RWPE1 (cell line): ENCODE data around the gene LCN12.

ENCODE experiments used
- CTCF ChIA-PET: fragments of 350-600 bp; sonication (Branson Sonifier 250); formaldehyde crosslinking; extraction: SDS; loops from one replicate; lab custom pipeline; 2021; lab: Yijun Ruan, JAX
- POLR2A ChIA-PET: fragments of 400-600 bp; formaldehyde crosslinking; extraction: SDS; loops from one replicate; lab custom pipeline; 2020; ENCODE audit warnings: antibody characterized with exemption; ENCODE audit not compliant: low non-redundant PET; lab: Yijun Ruan, JAX
- DNase-seq: peaks from one replicate; pipeline ENCODE4 v3.0.0; 2012; ENCODE audit warnings: low spot score
- H3K27ac ChIP-seq: fragments of 450-650 bp; 2 replicates; pipeline ENCODE4 v1.5.1; 2017
- TF ChIP-seq, protein P1 (sequence below): fragments of 450-650 bp; conservative IDR thresholded peaks from 2 replicates; pipeline ENCODE4 v1.5.1; 2017; ENCODE audit warnings: low read depth, mild to moderate bottlenecking

LCN12 gene

DNA sequence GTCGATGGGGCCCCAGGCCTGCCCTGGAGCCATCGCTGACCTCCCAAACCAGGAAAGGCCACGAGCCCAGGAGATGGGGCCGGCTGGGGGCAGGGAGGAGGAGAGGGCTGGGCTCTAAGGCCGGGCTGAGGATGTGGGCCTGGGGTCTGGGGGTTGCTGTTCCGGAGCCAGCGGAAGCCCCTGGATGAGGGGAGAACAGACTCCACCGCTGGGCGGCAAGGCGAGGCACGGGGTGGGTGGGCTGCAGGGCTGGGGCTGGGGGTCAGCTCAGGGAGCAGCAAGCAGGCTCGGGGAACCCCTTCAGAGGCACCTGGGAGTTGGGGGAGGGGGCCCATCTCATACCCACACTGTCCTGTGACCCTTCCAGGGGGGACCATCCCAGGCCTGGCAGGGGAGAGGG, 11.7 kb downstream of the LCN12 start:
- TF ChIP-seq, protein P1, sequence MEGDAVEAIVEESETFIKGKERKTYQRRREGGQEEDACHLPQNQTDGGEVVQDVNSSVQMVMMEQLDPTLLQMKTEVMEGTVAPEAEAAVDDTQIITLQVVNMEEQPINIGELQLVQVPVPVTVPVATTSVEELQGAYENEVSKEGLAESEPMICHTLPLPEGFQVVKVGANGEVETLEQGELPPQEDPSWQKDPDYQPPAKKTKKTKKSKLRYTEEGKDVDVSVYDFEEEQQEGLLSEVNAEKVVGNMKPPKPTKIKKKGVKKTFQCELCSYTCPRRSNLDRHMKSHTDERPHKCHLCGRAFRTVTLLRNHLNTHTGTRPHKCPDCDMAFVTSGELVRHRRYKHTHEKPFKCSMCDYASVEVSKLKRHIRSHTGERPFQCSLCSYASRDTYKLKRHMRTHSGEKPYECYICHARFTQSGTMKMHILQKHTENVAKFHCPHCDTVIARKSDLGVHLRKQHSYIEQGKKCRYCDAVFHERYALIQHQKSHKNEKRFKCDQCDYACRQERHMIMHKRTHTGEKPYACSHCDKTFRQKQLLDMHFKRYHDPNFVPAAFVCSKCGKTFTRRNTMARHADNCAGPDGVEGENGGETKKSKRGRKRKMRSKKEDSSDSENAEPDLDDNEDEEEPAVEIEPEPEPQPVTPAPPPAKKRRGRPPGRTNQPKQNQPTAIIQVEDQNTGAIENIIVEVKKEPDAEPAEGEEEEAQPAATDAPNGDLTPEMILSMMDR, result no peak
- DNase-seq, result no peak
- ChIA-PET POLR2A (no interaction called here), CTCF (interaction anchor here (1.4 kb wide), 1 partner anchor 16 kb away, joined by 5 read pairs; no protein-coding TSS in a partner anchor)
- H3K27ac ChIP-seq, result peak overlapping the region; percentile 66

DNA sequence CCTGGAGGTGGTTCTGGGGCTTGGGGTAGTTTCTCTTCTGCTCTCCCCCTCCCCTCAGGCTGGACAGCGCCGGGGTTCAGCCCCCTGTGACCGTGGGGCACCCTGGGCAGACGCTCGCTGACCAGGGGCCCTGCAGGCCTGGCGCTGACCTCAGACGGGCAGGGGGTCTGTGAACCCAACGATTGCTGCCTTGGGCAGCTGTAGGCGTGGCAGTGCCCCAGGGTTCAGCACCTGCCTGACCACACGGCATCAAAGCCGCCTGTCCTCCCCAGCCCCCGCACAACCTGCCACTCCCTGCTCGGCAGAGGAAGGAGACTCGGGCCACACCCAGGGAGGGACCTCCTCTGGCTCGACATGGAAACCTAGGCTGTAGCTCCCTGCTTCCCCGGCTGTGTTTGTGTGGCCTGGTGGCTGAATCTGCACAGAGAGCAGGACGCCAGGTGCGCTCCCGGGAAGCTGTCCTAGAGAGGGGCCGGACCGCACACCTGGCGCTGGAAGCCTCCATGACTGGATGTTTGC, 12.2 kb downstream of the LCN12 start:
- peak overlapping the region; percentile 66 for H3K27ac ChIP-seq
- ChIA-PET POLR2A (interaction anchor here (0.6 kb wide), 1 partner anchor 14 kb away, joined by 3 read pairs; no protein-coding TSS in a partner anchor), CTCF (interaction anchor here (0.9 to 1.4 kb wide), 2 partner anchors 16 to 20 kb away, joined by 3 to 5 read pairs; partner anchors contain the start of gene FBXW5)
- TF ChIP-seq, protein P1, result no peak
- DNase-seq, result peak; percentile 59

DNA sequence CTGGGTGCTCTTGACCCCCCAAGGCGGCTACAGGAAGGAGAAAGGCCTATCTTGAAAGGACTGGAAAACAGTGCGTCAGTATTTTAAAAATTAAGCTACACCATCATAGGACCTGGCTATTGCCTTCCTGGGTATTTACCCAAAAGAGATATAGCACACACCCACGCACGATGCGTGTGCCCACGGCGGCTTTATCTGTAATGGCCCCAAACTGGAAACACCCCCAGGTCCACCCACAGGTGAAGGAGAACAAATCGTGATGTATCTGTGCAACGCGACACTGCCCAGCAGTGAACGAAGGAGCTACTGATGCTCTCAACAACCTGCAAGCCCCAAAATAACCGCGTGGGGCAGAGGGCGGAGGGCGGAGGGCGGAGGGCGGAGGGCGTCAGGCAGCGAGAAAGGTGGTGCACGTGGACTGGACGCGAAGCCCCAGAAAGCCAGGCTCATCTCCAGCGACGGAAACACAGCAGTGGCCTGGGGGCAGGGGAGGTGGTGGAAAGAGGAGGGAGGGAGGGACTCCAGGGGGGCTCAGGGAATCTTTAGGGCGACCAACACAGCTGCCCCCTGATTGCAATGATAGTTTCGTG, 12.9 kb downstream of the LCN12 start:
- TF ChIP-seq, protein P1, result no peak
- ChIA-PET POLR2A (interaction anchor here (0.6 kb wide), 1 partner anchor 13 kb away, joined by 3 read pairs; no protein-coding TSS in a partner anchor), CTCF (interaction anchor here (0.7 to 1.4 kb wide), 5 partner anchors 10 to 535 kb away, joined by 3 to 5 read pairs (median 3); partner anchors contain the start of gene FBXW5)
- DNase-seq, result no peak
- peak overlapping the region; percentile 66 for H3K27ac ChIP-seq

DNA sequence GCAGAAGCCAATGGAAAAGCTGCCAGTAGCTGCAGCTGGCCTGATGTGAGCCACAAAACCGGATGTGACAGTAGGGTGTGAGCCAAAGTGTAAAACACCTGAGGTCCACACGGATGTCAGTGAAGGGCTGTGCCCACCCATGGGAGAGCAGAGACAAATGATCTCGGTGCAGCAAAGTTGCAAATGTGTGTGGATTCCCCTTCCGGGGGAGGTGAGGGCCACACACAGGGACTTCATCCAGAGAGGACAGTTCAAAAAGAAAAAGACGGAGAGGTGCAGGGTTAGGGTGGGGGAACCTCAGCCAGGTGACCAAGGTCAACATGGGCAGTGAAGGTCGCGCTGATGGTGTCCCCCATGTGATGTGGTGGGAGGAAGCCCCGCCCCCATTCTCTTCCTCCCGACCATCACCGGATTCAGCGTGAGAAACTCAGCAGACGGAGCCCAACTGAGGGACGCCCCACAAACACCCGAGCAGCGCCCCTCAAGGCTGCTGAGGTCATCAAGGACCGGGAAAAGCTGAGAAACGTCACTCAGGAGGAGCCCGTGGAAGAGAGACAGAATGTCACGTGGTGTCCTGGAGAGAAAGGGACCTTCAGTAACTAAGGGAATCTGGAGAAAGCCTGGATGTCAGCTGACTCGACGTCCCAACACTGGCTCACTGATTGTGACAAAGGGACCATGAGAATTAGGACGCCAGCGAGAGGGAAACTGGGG, 13.9 kb downstream of the LCN12 start:
- POLR2A ChIA-PET, result no interaction called here
- TF ChIP-seq, protein P1, result no peak
- no peak for DNase-seq
- CTCF ChIA-PET, result interaction anchor here (0.6 to 1.0 kb wide), 3 partner anchors 9 to 478 kb away, joined by 3 to 4 read pairs (median 3); no protein-coding TSS in a partner anchor
- no peak overlapping the region for H3K27ac ChIP-seq

DNA sequence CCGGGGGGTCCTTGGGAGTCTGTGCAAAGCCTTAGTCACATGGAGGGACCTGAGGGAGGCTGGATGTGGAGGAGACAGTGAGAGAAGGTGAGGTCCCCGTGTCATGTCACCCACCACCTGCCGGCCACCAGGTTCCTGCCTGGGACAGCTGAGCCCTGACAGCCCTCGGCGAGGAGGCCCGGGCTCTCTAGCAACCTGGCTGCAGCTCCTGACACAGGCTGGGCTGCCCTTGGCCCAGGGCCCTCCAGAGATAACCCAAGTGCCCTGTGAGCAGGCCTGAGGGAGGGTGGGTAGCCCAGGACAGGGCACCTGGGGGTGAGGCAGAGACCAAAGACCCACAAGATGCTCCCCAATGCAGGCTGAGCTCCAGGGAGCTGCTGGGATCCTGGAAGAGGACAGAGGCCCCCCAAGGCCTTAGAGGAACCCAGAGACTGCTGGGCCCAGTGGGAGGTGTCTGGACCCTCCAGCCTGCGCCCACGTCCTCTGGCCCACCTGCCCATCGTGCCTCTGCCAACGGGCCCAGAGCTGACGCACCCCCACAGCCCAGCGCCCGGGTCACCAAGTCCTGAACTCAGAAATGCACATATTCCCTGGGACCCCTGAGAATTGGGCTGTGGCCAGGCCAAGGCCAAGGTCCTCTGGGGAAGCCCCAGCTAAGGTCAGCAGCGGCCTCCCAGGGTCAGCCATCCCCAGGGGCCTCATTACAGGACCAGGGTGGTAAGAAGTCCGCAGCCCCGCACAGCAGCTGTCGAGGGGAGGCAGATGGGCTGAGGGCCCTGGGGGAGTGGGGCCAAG, 16.5 kb downstream of the LCN12 start:
- no peak for DNase-seq
- POLR2A ChIA-PET, result no interaction called here
- TF ChIP-seq, protein P1, result no peak
- CTCF ChIA-PET, result interaction anchor here (0.6 kb wide), 1 partner anchor 483 kb away, joined by 5 read pairs; no protein-coding TSS in a partner anchor
- peak overlapping the region; percentile 7; the same call in 1 of the 2 replicates for H3K27ac ChIP-seq

DNA sequence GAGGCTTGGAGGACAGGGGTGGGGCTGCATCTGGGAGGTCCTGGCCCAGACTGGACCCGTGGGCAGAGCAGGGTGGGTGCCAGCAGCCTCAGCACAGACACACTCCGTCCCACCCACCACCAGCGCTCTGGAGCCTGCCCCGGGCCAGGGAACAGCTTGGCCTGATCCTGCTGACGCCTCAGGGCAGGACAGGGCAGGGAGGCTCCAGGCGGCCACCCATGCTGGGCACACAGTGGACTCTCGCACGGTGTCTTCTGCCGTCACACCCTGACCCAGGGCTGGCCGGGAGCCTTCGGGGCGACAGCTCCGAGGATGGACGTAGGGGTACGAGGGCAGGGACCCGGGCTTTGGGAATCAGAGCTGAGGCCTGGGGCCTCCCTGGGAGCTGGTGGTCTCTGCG, 17.1 kb downstream of the LCN12 start:
- CTCF ChIA-PET, result interaction anchor here (0.7 kb wide), 1 partner anchor 19 kb away, joined by 3 read pairs; no protein-coding TSS in a partner anchor

More for the DNA sequence above, 17.1 kb downstream of the LCN12 start:
- H3K27ac ChIP-seq, result 0 out of 2 replicates have a peak overlapping the region, but pooled peaks have one; percentile 7
- TF ChIP-seq, protein P1, result no peak
- no peak for DNase-seq
- POLR2A ChIA-PET, result no interaction called here
